HG03108 (cell line): Measurements from ENCODE around the gene FBXW5.
A peak's percentile ranks its signal among the peaks of the same experiment; 100 is the strongest.

Experiments used
- ATAC-seq: cut with Tn5 transposase; IDR thresholded peaks from one replicate; pipeline ENCODE4 v1.9.1; 2021; ENCODE audit warnings: moderate library complexity; ENCODE audit not compliant: unreplicated experiment

The FBXW5 gene

DNA sequence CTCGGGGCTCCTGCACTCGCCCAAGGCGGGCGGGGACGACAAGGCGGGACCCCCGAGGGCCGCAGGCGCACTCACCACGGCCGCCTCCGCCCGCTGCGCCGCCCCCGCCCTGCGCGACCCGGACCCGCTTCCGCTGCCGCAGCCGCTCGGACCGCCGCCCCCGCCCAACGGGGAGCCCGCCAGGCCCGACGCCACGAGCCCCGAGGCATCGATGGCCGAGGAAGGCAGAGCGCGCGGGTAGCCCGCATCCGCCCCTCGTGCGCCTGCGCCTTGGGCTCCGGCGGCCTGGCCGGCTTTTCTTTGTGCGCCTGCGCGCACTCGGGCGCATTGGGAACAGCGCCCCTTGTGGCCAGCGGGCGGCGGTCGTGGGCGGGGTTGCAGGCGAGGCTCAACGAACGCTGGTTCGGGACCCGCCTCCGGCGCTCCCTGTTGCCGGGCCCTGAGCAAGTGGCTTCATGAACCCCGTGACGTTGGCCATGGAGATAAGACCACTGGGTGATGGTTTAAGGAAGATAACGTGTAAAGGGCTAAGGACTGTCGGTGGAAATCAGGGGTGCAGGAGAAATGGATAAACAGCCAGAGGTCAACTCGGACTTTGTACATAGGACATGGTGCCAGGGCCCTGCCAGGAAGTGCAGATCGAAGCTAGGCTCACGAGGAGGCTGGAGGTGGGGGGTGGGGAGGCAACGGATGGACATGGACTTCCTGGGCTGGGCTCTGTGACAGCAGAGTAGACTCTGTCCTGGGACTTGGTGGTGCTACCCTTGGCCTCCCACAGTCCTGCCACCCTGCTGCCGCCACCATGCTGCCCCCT lies at the start of gene FBXW5, which contains the start of gene C8G:
Gene FBXW5, minus strand, starts transcription at position 220 of the 814 bp plus-strand sequence. CDS start 655 bp downstream, outside the sequence.
Gene C8G, plus strand, starts transcription at position 725 of the 814 bp plus-strand sequence. Its CDS starts 78 bp downstream, at position 803.
- peak; percentile 71 for ATAC-seq

- ATAC-seq, result no peak
These were observed 48.4 kb upstream of the FBXW5 start for GRCh38 chr9:136992819-136993369.

DNA sequence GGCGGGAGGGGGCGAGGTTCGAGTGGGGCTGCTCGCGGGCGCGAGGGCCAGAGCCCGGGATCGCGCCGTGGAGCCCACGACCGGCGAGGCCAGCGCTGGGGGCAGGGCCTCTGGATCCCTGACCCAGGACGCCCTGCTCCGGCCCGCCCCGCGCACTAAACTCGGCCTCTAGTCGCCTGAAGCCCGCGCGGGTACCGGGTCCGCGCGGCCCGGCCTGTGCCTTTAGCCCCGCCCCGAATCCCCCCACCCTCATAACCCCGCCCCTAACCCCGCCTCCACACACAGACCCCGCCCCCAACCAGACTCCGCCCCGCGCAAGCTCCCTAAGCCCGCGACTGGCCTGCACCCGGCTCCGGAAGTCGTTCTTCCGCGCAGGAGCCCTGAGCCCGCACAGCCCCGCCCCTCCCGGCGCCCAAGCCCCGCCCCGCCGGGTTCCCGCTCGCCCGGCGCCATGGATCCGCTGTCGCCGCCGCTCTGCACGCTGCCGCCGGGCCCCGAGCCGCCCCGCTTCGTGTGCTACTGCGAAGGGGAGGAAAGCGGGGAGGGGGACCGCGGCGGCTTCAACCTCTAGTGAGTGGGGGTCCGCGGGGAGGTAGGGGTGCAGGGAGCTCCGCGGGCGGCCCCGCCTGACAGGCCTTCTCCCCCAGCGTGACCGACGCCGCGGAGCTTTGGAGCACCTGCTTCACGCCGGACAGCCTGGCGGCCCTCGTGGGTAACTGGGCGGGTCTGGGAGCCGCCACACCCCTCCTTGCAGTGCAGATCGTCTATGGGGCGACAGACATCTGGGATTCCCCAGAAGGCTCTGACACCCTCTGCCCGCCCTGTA lies 47.7 kb upstream of the FBXW5 start, which contains the start of gene PAXX:
Gene PAXX, plus strand, starts transcription at position 430 of the 826 bp plus-strand sequence. Its CDS starts 22 bp downstream, at position 452.
- ATAC-seq, result peak; percentile 79

- ATAC-seq, result no peak
These were observed 45.8 kb upstream of the FBXW5 start for GRCh38 chr9:136990242-136990911.

DNA sequence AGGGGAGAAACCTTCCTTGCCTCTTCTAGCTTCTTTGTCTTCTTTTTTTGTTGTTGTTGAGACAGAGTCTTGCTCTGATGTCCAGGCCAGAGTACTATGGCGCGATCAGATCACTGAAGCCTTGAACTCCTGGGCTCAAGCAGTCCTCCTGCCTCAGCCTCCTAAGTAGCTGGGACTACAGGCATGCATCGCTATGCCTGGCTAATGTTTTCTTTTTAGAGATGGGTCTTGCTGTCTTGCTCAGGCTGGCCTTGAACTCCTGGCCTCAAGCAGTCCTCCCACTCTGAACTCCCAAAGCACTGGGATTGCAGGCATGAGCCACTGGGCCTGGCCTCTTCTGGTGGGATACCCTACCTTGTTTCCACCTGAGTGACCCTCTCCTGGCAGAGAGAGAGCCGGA lies 44.3 kb upstream of the FBXW5 start:
- ATAC-seq, result no peak

DNA sequence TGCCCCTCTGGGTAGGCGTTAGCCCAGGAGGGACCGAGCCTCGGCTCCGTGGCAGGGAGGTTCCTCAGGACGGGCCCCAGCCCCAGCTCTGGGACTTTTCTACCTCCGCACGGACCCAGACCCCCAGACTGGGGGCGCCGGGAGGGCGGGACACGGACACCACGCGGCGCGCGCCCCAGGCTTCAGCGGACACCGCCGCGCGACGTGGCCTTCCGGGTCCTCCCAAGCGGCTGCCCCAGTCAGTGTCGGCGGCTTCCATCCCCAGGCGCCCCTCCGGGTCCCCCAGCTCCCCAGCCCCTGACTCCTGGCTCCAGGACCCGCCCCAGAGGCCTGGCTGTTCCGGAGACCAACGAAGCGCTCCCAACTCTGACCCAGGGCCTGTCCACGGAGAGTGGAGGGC lies 41.3 kb upstream of the FBXW5 start:
- no peak for ATAC-seq

DNA sequence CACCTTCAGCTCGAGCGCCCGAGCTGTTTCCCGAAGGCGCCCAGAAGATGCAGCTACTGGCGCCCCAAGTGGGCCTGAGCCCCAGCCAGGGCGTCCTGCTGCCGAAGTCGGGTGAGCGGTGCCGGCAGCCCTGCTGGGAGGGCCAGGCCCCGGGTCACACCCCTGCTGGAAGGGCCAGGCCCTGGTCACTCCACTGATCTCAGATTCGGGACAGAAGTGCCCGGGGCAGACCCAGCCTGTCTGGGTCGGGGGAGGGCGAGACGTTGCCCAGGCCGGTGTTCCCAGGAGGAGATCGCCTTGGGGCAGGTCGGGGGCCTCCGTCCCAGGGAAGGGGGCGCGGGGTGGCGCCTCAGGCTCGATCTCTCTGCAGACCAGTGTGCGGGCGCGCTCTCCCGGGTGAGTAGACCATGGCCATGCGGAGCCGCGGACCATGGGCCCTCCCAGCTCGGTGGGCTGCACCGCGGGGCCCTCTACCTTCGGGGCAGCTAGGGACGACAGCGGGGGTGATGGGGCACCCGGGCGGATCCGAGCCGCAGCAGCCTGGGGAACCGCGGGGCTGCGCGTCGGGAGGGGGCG lies 40.6 kb upstream of the FBXW5 start:
- no peak for ATAC-seq

DNA sequence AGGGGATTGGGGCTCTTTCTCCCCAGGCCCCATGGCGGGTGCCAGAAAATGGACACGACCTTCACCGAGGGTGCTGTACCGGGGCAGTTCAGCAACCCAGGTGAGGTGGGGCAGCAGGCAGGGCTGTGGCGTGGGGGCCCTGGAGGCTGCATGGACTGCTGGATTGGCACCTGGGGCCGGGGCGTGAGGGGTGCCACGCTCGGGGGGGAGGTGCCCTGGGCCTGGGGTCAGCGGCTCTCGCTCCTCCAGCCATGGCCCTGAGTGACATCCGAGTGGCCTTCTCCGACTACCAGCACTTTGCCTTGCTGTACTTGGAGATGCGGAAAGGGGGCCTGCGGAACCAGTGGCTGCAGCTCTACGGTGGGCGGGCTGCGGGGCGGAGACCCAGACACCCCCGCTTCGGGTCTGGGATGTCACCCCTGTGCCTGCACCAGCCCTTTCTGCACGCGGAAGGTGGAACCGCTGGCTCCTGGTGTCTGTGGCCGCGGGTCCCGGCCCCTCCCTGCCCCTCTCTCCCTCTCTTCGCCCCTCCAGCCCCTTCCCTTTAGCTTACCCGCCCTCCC lies 40.0 kb upstream of the FBXW5 start:
- no peak for ATAC-seq

DNA sequence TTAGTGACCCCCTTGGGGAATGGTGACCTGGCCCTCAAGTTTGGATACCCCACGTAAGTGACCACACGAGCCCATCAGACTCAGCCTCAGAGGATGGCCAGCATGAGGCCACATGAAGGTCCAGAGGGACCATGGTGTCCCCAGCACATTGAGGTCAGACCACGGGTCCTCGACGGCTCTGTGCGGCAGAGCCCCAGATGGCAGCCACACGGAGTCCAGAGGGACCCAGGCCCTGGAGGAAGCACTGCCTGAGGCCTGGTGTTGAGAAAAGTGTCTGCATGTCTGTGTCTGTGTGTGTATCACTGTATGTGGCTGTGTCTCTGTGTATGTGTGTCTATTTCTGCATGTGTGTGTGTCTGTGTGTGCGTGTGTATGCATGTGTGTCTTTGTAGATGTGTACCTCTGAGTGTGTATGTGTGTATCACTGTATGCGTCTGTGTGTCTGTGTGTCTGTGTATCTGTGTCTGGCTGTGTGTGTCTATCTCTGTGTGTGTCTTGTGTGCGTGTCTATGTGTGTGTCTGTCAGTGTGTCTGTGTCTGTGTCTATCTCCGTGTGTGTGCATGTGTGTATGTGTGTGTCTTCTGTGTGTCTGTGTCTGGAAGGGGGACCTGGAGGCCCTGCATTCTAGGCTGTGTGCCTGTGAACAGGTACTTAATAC lies 39.2 kb upstream of the FBXW5 start:
- ATAC-seq, result no peak

DNA sequence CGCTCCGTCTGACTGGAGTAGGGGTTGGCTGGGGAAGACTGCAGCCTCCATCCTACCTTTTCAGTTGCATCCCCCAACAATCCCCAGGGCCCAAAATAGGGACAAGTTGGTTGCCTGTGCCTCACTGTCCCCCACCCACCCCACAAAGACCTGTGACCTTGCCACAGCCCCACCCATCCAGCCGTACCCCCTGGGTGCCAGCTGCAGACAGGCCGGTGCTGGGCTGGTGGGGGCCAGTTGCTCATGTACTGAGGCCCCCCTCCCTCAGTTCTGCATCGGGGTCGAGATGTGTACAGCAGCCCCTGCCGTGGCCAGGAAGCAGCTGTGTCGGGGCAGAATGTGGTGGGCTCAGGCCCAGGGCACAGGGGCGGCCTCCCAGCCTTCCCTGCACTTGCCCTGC lies 38.6 kb upstream of the FBXW5 start:
- no peak for ATAC-seq

DNA sequence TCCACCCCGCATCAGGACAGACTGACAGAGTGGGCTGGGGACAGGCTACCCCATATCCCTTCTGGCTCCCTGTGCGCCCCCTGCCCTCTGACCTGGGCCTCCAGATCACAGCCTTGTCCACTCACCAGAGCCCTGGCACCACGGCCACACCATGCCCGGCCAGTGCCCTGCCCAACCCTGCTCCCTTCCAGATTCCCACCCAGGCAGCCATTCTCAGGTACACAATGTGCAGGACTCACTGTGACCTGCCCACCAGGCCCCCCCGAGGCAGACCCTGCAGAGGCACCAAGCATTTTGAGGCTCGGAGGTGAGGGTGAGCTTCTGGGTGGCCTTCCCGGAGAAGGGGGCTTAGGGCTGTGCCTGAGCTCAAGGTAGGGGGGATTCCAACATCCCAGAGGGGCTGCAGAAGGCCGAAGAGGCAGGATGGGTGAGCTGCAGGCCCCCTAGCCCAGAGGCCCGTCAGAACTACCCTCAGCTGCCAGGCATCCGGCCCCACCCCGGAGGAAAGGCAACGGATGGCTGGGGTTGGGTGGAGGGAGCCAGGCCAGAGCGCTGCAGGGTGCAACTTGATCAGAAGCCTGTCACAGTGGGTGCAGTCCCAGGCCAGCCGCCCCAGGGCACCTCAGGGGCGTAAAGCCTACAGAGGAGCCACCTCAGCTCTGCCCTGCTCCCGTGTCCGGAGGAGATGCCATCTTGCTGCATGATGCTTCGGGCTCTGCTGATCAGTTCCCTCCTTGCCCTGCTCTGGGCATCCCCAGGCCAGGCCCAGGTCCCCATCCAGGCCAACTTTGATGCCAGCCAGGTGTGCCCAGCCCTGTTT lies 37.9 kb upstream of the FBXW5 start, which contains the start of gene LCNL1:
Gene LCNL1, plus strand, starts transcription at position 762 of the 820 bp plus-strand sequence. CDS start 594 bp downstream, outside the sequence.
- ATAC-seq, result no peak

DNA sequence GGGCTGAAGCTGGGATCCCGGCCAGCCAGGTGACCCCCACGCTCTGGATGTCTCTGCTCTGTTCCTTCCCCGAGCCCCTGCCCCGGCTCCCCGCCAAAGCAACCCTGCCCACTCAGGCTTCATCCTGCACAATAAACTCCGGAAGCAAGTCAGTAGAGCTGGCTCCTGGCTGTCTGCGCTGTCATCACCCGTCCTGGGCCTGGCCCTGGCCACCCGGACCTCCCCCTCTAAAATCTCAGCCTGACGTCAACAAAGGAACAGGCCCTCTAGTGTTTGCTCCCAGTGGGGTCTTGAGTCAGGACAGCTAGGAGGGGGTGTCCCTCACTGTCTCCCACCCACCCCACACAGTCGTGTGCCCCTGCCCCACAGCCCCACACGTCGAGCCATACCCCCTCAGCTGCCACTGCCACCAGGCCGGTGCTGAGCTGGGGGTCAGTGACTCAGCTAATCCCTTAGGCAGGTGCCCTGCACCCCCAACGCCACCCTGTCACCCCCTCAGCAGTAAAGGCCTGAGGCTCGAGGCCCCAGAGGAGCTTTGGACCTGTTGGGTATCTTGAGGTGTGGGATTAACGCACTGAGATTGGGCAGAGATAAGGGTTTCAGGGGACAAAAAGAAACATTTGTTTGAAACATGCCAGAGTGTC lies 37.2 kb upstream of the FBXW5 start:
- ATAC-seq, result no peak

- ATAC-seq, result no peak
These were observed 36.3 kb upstream of the FBXW5 start for GRCh38 chr9:136980669-136981478.

DNA sequence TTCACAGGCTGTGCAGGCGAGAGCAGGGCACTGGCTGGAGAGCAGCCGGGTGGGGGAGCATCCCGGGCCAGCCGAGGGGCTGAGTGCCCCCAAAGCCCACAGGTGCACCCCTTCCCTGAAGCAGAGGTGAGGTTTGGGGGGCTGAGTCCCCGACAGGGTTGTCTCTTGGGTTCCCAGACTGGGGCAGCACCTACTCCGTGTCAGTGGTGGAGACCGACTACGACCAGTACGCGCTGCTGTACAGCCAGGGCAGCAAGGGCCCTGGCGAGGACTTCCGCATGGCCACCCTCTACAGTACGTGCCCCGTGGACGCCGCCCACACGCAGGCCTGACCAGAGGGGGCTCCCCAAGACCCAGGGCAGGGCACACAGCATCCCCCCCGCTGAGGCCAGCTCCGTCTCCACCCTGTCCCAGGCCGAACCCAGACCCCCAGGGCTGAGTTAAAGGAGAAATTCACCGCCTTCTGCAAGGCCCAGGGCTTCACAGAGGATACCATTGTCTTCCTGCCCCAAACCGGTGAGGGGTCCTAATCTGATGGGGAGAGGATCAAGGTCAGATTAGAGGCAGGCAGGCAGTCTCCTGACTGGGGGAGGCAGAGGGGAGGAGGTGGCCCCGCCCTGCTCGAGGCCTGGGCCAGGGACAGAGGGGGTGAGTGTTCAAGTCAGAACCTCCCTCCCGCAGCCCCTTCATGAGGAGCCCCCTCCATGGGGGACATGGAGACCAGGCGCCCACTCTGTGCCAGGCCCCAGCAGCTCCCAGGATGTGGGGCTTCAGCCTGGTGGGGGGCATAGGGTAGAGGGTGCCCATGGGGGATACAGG lies 35.4 kb upstream of the FBXW5 start:
- ATAC-seq, result no peak

DNA sequence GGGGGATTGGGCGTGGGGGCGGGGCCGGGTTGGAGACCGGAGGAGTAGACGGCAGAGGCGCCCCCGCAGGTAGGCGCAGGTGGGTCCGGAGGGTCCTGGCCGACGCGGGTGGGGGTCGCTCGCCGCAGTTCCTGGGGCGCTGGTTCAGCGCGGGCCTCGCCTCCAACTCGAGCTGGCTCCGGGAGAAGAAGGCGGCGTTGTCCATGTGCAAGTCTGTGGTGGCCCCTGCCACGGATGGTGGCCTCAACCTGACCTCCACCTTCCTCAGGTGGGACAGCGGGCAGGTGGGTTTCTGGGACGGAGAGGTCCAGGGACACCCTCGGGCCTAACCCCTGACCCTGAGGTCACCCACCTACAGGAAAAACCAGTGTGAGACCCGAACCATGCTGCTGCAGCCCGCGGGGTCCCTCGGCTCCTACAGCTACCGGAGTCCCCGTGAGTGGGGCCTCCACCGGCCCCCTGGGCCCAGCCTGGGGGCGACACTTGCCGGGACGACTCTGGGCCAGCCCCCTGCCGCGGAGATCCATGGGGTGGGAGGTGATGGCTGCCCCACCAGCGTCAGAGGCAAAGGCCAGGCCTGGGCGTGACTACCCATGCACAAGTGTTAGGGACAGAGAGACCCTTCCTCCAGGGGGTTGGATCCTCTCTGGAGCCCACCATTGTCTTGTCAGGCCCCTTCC lies 34.5 kb upstream of the FBXW5 start:
- no peak for ATAC-seq
